SK-N-SH treated with all-trans-retinoic acid at 6 μM for 48 hours (cell line): ENCODE data around the gene OVCH2.

ENCODE experiments used
- ATAC-seq: fragments of 200-7000 bp; cut with Tn5 transposase; 3 replicates; pipeline ENCODE4 v1.9.1; 2020; ENCODE audit warnings: mild to moderate bottlenecking, moderate library complexity
- ARNTL ChIP-seq: fragments of 450-650 bp; formaldehyde crosslinking; IDR thresholded peaks from 2 replicates; pipeline ENCODE4 v1.5.0; 2020; ENCODE audit warnings: low read depth, mild to moderate bottlenecking, moderate library complexity, borderline replicate concordance
- BACH2 ChIP-seq: fragments of 250-450 bp; sonication (Bioruptor Pico); IDR thresholded peaks from 2 replicates; pipeline ENCODE4 v1.9.0; 2021; ENCODE audit warnings: mild to moderate bottlenecking, borderline replicate concordance
- CSDC2 ChIP-seq: fragments of 250-450 bp; sonication (Bioruptor Pico); IDR thresholded peaks from 2 replicates; pipeline ENCODE4 v1.5.0; 2020; ENCODE audit warnings: mild to moderate bottlenecking, moderate library complexity
- ESRRG ChIP-seq: fragments of 250-450 bp; sonication (Bioruptor Pico); IDR thresholded peaks from 2 replicates; pipeline ENCODE4 v1.6.1; 2021; ENCODE audit warnings: mild to moderate bottlenecking
- GLIS3 ChIP-seq: fragments of 250-450 bp; sonication (Bioruptor Pico); IDR thresholded peaks from 2 replicates; pipeline ENCODE4 v1.5.0; 2020; ENCODE audit warnings: mild to moderate bottlenecking, moderate library complexity
- ISL1 ChIP-seq: fragments of 250-450 bp; sonication (Bioruptor Pico); IDR thresholded peaks from 2 replicates; pipeline ENCODE4 v2.1.2; 2022; ENCODE audit warnings: mild to moderate bottlenecking, moderate library complexity
- OSR1 ChIP-seq: fragments of 250-450 bp; sonication (Bioruptor Pico); IDR thresholded peaks from 2 replicates; pipeline ENCODE4 v1.8.0; 2022; ENCODE audit warnings: moderate library complexity, mild to moderate bottlenecking, inconsistent platforms
- PPARA ChIP-seq: fragments of 250-450 bp; sonication (Bioruptor Pico); IDR thresholded peaks from 2 replicates; pipeline ENCODE4 v1.5.0; 2020; ENCODE audit warnings: mild to moderate bottlenecking, borderline replicate concordance
- RARB ChIP-seq: fragments of 250-450 bp; sonication (Bioruptor Pico); IDR thresholded peaks from 2 replicates; pipeline ENCODE4 v1.8.0; 2021; ENCODE audit warnings: mild to moderate bottlenecking, moderate library complexity
- SNAI2 ChIP-seq: fragments of 250-450 bp; sonication (Bioruptor Pico); IDR thresholded peaks from 2 replicates; pipeline ENCODE4 v1.5.0; 2020; ENCODE audit warnings: mild to moderate bottlenecking, moderate library complexity
- TCF4 ChIP-seq: fragments of 250-450 bp; sonication (Bioruptor Pico); IDR thresholded peaks from 2 replicates; pipeline ENCODE4 v1.8.0; 2021; ENCODE audit warnings: mild to moderate bottlenecking, moderate library complexity, borderline replicate concordance
- TOX ChIP-seq: fragments of 250-450 bp; sonication (Bioruptor Pico); IDR thresholded peaks from 2 replicates; pipeline ENCODE4 v1.8.0; 2021; ENCODE audit warnings: mild to moderate bottlenecking, moderate library complexity, borderline replicate concordance
- ZC3H10 ChIP-seq: fragments of 250-450 bp; sonication (Bioruptor Pico); IDR thresholded peaks from 2 replicates; pipeline ENCODE4 v1.5.1; 2021; ENCODE audit warnings: mild to moderate bottlenecking, moderate library complexity
- ZFP3 ChIP-seq: fragments of 250-450 bp; sonication (Bioruptor Pico); IDR thresholded peaks from 2 replicates; pipeline ENCODE4 v1.5.0; 2020; ENCODE audit warnings: mild to moderate bottlenecking, moderate library complexity
- ZFP30 ChIP-seq: fragments of 450-650 bp; formaldehyde crosslinking; IDR thresholded peaks from 2 replicates; pipeline ENCODE4 v1.5.0; 2022; ENCODE audit warnings: mild to moderate bottlenecking, moderate library complexity
- ZNF565 ChIP-seq: fragments of 450-650 bp; formaldehyde crosslinking; conservative IDR thresholded peaks from 2 replicates; pipeline ENCODE4 v1.5.0; 2020; ENCODE audit warnings: low read depth, mild to moderate bottlenecking, moderate library complexity
- ZNF70 ChIP-seq: fragments of 450-650 bp; formaldehyde crosslinking; IDR thresholded peaks from 2 replicates; pipeline ENCODE4 v1.5.0; 2020; ENCODE audit warnings: mild to moderate bottlenecking, moderate library complexity
- ZNF8 ChIP-seq: fragments of 450-650 bp; formaldehyde crosslinking; IDR thresholded peaks from 2 replicates; pipeline ENCODE4 v1.5.0; 2020; ENCODE audit warnings: mild to moderate bottlenecking, moderate library complexity
- TF ChIP-seq, protein P1 (sequence below): fragments of 250-450 bp; sonication (Bioruptor Pico); IDR thresholded peaks from 2 replicates; pipeline ENCODE4 v1.5.1; 2020; ENCODE audit warnings: low read depth, mild to moderate bottlenecking, moderate library complexity
- TF ChIP-seq, protein P2 (sequence below): fragments of 250-450 bp; sonication (Bioruptor Pico); IDR thresholded peaks from 2 replicates; pipeline ENCODE4 v1.5.0; 2020; ENCODE audit warnings: mild to moderate bottlenecking, moderate library complexity
- TF ChIP-seq, protein P3 (sequence below): fragments of 250-450 bp; sonication (Bioruptor Pico); IDR thresholded peaks from 2 replicates; pipeline ENCODE4 v1.5.1; 2021; ENCODE audit warnings: mild to moderate bottlenecking, moderate library complexity
- TF ChIP-seq, protein P4 (sequence below): fragments of 250-450 bp; sonication (Bioruptor Pico); IDR thresholded peaks from 2 replicates; pipeline ENCODE4 v1.8.0; 2020; ENCODE audit warnings: mild to moderate bottlenecking, moderate library complexity, borderline replicate concordance

Gene OVCH2

DNA sequence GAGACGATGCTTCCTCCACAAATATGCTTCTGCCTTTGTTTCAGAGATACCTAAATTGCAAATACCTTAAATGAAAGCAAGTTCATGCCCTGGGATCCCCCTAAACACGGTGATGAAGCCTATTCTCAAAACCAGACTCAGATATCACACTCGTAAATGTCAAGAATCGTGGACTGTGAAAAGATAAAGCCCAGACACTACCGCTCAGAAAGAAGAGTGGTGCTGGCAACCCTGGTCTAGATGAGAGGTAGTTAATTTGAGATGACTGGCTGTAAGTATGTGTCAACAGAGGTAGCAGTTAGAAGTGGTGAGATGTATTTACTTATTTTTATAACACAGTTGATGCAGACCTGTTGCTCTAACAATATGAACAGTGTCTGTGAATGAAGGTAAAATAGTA, 2.5 kb downstream of the OVCH2 start:
- TF ChIP-seq, protein P1, sequence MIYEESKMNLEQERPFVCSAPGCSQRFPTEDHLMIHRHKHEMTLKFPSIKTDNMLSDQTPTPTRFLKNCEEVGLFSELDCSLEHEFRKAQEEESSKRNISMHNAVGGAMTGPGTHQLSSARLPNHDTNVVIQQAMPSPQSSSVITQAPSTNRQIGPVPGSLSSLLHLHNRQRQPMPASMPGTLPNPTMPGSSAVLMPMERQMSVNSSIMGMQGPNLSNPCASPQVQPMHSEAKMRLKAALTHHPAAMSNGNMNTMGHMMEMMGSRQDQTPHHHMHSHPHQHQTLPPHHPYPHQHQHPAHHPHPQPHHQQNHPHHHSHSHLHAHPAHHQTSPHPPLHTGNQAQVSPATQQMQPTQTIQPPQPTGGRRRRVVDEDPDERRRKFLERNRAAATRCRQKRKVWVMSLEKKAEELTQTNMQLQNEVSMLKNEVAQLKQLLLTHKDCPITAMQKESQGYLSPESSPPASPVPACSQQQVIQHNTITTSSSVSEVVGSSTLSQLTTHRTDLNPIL (CRISPR knock-in tag), result no peak
- TF ChIP-seq ZFP3, result no peak
- no peak for TF ChIP-seq TOX (CRISPR knock-in tag)
- no peak for TF ChIP-seq ZNF70
- TF ChIP-seq ISL1 (CRISPR knock-in tag), result no peak
- TF ChIP-seq SNAI2 (CRISPR knock-in tag), result no peak
- TF ChIP-seq RARB (CRISPR knock-in tag), result no peak
- no peak for TF ChIP-seq BACH2 (CRISPR knock-in tag)
- ATAC-seq, result no peak

DNA sequence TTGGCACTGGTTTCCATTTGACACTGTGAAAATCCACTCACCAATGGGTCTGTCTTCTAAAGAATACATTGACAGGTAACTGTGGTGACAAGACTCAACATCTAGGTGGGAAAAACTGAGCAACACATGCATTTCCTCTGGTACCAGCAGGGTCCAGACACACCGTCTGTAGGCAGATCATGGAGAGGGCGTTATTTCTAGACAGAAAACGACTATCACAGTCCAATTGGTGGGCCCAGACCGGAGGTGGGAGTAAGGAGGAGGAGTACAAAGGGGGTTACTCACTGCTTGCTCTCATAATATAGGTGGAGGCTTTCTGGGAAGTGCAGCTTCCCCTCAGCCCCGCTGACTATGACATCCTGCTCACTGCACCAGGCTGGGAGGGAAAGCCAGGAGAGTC, 9.9 kb downstream of the OVCH2 start:
- no peak for ATAC-seq
- TF ChIP-seq ESRRG (CRISPR knock-in tag), result no peak
- TF ChIP-seq, protein P1 (CRISPR knock-in tag), result no peak
- TF ChIP-seq BACH2 (CRISPR knock-in tag), result no peak
- no peak for TF ChIP-seq ZC3H10 (CRISPR knock-in tag)
- no peak for TF ChIP-seq ZNF565 (CRISPR knock-in tag)
- TF ChIP-seq TCF4, result no peak
- TF ChIP-seq CSDC2 (CRISPR knock-in tag), result no peak
- no peak for TF ChIP-seq RARB (CRISPR knock-in tag)
- TF ChIP-seq PPARA (CRISPR knock-in tag), result no peak
- TF ChIP-seq OSR1, result no peak
- TF ChIP-seq, protein P2, sequence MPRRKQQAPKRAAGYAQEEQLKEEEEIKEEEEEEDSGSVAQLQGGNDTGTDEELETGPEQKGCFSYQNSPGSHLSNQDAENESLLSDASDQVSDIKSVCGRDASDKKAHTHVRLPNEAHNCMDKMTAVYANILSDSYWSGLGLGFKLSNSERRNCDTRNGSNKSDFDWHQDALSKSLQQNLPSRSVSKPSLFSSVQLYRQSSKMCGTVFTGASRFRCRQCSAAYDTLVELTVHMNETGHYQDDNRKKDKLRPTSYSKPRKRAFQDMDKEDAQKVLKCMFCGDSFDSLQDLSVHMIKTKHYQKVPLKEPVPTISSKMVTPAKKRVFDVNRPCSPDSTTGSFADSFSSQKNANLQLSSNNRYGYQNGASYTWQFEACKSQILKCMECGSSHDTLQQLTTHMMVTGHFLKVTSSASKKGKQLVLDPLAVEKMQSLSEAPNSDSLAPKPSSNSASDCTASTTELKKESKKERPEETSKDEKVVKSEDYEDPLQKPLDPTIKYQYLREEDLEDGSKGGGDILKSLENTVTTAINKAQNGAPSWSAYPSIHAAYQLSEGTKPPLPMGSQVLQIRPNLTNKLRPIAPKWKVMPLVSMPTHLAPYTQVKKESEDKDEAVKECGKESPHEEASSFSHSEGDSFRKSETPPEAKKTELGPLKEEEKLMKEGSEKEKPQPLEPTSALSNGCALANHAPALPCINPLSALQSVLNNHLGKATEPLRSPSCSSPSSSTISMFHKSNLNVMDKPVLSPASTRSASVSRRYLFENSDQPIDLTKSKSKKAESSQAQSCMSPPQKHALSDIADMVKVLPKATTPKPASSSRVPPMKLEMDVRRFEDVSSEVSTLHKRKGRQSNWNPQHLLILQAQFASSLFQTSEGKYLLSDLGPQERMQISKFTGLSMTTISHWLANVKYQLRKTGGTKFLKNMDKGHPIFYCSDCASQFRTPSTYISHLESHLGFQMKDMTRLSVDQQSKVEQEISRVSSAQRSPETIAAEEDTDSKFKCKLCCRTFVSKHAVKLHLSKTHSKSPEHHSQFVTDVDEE (CRISPR knock-in tag), result no peak
- no peak for TF ChIP-seq ZNF70
- TF ChIP-seq, protein P3, sequence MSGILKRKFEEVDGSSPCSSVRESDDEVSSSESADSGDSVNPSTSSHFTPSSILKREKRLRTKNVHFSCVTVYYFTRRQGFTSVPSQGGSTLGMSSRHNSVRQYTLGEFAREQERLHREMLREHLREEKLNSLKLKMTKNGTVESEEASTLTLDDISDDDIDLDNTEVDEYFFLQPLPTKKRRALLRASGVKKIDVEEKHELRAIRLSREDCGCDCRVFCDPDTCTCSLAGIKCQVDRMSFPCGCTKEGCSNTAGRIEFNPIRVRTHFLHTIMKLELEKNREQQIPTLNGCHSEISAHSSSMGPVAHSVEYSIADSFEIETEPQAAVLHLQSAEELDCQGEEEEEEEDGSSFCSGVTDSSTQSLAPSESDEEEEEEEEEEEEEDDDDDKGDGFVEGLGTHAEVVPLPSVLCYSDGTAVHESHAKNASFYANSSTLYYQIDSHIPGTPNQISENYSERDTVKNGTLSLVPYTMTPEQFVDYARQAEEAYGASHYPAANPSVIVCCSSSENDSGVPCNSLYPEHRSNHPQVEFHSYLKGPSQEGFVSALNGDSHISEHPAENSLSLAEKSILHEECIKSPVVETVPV (CRISPR knock-in tag), result no peak
- TF ChIP-seq SNAI2 (CRISPR knock-in tag), result no peak
- no peak for TF ChIP-seq ISL1 (CRISPR knock-in tag)
- no peak for TF ChIP-seq ZFP30 (CRISPR knock-in tag)
- no peak for TF ChIP-seq TOX (CRISPR knock-in tag)

DNA sequence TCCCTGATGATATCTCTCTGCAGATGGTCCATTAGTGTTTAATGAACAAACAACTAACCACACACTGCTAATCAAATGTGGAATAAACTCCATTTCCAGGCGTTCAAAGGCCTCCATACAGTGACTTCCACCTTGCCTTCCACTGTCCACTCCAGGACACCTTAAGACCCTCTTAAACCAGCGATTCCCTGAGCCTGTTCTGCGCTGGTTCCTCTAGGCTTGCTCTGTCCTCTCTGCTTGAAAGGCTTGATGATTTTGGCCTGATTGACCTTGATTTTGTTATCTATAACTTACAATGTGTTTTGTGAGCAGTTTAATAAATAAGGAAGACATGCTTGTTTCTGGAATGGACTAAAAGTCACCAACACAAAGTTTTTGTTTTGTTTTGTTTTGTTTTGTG, 12.0 kb downstream of the OVCH2 start:
- TF ChIP-seq ZC3H10 (CRISPR knock-in tag) (no peak), CSDC2 (CRISPR knock-in tag) (no peak), ZNF8 (CRISPR knock-in tag) (no peak), ISL1 (CRISPR knock-in tag) (no peak), ARNTL (CRISPR knock-in tag) (no peak), GLIS3 (CRISPR knock-in tag) (no peak), ZNF70 (no peak), TCF4 (no peak), SNAI2 (CRISPR knock-in tag) (no peak), TOX (CRISPR knock-in tag) (no peak), OSR1 (no peak), BACH2 (CRISPR knock-in tag) (no peak), ZFP3 (no peak)
- TF ChIP-seq, protein P2 (CRISPR knock-in tag), result no peak
- TF ChIP-seq, protein P4, sequence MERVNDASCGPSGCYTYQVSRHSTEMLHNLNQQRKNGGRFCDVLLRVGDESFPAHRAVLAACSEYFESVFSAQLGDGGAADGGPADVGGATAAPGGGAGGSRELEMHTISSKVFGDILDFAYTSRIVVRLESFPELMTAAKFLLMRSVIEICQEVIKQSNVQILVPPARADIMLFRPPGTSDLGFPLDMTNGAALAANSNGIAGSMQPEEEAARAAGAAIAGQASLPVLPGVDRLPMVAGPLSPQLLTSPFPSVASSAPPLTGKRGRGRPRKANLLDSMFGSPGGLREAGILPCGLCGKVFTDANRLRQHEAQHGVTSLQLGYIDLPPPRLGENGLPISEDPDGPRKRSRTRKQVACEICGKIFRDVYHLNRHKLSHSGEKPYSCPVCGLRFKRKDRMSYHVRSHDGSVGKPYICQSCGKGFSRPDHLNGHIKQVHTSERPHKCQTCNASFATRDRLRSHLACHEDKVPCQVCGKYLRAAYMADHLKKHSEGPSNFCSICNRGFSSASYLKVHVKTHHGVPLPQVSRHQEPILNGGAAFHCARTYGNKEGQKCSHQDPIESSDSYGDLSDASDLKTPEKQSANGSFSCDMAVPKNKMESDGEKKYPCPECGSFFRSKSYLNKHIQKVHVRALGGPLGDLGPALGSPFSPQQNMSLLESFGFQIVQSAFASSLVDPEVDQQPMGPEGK (CRISPR knock-in tag), result no peak
- ATAC-seq, result peak; percentile 52
